Ramos (cell line): Measurements from ENCODE around the gene INHBC.
"Not testable (repeated sequence)": the region's sequence is repeated elsewhere in the genome, so short reads cannot be mapped to it uniquely, and the experiment has no call there.

Experiments
- in situ Hi-C: fragments of 300-500 bp; cut with MboI; formaldehyde crosslinking; loops from one replicate; pipeline ENCODE4 v1.14.3; 2022; ENCODE audit warnings: low sequenced_read_pairs; ENCODE audit not compliant: unreplicated experiment

Gene INHBC

DNA sequence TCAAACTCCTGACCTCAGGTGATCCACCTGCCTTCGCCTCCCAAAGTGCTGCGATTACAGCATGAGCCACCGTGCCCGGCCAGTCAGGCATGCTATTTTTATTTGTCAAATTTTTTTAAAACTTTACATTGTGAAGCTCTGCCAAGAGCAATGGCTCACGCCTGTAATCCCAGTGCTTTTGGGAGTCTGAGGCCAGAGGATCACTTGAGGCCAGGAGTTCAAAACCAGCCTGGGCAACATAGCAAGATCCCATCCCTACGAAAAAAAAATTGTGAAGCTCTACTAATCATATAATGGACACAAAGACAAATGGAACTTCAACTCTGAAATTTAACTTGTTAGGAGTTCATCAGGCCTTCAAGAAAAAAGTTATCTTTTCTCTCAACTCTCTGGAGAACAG lies 5.6 kb upstream of the INHBC start:
- in situ Hi-C loops, result no loop called here

DNA sequence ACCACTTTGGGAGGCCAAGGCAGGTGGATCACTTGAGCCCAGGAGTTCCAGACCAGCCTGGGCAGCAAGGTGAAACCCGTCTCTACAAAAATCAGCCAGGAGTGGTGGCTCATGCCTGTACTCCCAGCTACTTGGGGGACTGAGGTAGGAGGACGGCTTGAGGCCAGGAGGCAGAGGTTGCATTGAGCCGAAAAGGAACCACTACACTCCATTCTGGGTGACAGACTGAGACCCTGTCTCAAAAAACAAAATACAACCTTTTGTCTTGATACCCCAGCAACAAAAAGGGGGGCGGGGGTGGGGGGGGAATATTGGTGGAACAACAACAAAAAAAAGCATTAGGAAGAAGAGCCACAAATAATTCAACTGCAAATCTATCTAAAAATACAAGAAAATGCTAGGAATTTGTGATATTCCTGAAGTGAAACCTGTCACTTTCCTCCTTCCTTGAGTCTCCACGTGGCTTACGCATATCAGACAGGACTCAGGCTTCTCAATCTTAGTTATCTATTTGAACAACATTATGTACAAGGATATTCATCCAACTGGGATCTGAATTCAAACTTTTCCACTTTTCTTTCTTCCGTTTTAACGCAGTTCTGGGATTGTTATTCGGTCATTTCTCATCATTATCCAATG lies 5.0 kb upstream of the INHBC start:
- in situ Hi-C loops, result no loop called here

DNA sequence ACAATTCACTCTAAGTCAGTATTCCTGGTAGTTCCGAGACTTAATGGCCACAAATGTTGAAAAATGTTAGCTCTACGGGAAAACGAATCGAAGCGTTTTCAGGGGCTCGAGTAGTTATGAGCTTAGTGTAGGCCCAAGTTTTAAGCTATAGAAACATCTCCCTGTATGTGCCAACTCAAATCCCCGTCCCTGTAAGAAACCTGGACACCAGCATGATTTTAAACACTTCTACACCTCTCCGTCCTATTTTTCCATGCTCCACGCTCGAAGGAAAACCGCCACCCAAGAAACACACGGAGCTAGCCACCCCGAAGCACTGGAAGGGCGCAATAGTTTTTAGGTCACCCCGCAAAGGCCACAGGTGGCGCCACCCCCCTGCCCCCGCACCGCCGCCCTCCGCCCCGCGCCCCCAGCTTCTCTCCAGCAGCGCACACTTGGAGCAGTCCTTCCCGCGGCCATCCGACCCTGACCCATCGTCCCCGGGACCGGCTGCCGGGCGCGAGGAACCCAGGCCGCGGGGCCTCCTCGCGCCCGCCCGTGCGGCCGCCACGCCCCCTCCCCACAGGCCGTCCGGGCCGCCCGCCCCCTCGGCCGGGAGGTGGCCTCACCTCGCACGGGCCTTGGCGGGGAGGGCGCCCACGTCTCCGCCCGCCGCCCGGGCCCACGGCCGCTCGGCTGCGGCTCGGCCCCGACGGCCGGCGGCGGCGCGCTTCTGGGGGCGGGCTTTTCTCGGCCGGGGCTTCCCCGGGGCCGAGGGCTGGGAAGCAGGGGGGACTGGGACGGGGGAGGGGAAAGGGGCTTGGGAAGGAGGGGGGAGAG lies 4.3 kb upstream of the INHBC start:
- in situ Hi-C loops, result no loop called here

DNA sequence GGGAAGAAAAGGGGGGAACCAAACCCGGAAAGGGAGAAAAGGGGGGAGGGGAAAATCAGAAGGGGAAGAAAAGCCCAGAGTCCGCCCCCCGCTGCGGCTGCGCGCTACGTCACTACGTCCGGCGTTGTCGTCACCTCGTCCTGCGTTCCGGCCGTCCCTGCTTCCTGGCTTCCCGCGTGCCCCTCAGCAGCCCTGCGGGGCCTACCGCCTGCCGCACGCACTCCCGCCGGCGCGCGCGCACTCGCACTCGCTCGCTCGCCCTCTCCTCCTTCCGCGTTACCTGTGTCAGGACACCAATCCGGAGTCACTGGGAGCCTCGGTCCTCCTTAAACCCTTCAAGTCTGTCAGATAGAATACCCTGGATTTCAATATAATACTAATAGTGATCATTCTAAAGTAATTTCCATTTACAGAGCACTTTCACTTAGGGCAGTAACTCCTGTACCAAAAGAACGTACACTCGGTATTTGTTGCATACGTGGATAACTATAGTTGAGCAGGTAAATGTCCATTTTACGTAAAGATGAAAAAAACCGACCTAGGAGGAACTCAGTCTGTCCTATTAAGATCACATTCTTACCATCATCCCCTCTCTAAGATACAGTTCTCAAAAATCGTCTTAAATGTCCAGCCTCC lies 3.5 kb upstream of the INHBC start, which contains the start of gene R3HDM2:
R3HDM2 (minus strand) TSS at position 113 of the 636 bp plus-strand sequence. CDS start 120,615 bp downstream, outside the sequence.
- in situ Hi-C loops, result no loop called here

DNA sequence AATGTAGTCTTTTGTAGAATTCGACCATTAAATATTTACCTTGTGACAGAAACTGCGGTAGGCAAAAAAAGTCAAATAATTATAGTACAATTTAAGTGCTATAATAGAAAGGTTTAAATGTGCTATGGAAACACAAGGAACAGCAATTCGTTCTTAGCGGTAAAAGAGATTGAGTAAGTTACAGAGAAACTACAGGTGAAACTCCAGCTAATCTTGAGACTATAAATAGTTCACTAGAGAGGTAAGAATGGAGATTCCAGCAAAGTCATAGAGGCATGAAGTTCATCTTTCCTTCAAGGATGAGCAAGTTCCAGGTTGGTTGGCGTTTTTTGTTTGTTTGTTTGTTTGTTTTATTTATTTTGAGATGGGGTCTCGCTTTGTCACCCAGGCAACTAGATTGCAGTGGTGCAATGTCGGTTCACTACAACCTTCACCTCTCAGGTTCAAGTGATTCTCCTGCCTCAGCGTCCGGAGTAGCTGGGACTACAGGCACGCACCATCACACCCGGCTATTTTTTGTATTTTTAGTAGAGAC lies 2.9 kb upstream of the INHBC start:
- in situ Hi-C loops, result no loop called here

DNA sequence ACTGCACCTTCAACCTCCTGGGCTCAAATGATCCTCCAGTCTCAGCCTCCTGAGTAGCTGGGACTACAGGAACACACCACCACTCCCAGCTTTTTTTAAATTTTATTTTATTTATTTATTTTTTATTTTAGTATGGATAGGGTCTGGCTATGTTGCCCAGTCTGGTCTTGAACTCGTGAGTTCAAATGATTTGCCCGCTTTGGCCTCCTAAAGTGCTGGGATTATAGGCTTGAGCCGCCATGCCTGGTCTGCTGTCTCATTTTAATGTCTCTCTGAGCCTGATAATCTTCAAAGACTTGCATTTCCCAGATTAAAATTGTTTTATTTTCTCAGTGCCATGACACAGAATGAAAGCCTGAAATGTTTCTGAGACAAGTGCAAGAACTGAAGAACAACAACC lies 1.2 kb upstream of the INHBC start:
- in situ Hi-C loops, result no loop called here

DNA sequence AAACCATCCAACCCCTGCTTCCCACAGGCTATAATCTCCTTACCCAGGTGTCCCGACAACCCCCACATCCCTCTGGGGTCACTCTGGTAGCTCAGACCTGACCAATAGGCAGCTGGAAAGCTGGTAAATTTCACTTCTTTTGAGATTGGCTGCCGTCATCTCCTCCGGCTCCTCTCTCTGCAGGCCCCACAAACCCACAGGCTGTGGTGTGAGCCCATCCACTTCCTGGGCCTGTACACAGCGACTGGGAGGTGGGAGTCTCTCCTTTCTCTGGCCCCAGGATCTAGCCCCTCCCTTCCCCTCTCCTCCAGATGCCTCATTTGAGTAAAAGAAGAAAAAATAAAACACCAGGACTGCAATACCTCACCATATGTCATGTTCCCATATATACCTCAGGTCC lies 709 bp downstream of the INHBC start:
- in situ Hi-C loops, result no loop called here

DNA sequence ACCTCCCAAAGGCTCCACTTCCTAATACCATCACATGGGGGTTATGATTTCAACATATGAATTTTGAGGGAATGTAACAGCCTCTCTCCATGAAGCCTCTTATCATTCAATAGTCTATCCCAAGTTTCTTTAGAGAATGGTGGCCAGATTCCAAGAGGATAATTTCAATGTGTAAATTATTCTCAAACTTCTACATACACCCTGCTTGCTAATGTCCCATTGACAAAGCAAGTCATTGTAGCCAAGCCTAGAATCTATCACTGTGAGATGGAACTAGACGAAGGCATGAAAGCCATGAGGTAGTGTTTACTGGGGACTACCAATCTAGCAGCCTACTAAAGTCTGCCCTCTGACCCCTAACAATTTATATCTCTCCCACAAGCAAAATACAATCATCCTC lies 3.8 kb downstream of the INHBC start:
- in situ Hi-C loops, result no loop called here

DNA sequence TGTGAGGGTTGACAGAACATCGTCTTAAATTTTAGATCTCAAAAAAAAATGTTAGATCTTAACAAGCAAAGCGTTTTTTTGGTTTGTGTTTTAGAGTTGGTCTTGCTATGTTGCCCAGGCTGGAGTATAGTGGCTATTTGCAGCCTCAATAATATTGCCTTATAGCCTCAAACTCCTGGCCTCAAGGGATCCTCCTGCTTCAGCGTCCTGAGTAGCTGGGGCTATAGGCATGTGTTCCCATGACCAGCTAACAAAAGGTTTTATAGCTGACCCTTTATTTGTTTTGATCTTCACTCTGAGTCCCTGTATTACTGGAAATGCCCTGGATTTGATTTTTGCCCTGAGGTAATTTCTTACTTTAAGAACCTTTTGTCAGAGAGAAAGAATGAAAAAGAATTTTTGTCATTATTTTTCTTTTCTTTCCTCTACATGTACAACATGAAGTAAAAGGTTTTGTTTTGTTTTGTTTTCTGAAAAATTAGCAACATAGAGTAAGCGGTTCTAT lies 5.2 kb downstream of the INHBC start:
- in situ Hi-C loops, result no loop called here

DNA sequence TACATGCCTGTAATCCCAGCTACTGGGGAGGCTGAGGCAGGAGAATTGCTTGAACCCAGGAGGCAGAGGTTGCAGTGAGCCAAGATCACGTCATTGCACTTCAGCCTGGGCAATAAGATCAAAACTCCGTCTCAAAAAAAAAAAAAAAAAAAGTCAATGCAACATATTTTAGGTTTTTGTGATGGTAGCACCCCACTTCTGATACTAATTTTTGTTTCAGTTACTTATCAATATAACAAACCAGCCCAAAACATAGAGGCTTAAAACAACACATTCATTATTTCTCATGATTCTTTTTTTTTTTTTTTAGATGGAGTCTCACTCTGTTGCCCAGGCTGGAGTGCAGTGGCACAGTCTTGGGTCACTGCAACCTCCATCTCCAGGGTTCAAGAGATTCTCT lies 6.8 kb downstream of the INHBC start:
- in situ Hi-C loops, result not testable (repeated sequence)

DNA sequence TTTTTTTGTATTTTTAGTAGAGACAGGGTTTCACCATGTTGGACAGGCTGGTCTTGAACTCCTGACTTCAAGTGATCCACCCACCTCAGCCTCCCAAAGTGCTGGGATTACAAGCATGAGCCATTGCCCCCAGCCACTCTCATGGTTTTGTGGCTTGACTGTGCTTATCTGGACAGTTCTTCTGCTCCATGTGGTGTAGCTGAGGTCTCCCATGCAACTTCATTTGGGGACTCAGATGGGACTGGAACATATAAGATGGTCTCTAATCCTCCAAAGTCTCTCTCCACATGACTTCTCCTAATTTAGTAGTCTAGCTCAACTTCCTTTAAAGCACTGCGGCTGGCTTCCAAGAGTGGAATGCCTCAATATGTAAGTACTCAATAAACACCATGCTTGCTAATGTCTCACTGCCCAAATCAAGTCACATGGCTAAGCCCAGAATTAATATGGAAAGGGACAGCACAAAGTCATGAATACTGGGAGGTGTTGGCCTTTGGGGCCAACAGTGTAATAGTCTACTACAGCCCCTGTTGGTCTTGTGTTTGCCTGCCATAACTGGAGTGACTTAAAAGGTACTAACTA lies 7.4 kb downstream of the INHBC start:
- in situ Hi-C loops, result no loop called here

DNA sequence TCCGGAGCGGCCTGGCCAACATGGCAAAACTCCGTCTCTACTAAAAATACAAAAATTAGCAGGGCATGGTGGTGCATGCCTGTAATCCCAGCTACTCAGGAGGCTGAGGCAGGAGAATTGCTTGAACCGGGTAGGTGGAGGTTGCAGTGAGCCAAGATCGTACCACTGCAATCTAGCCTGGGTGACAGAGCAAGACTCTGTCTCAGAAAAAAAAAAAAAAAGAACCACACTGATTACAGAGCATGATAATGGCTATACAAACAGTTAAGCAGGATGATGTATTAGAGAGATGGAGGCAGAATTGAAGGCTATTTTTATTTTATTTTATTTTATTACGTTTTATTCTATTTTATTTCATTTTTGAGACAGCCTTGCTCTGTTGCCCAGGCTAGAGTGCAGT lies 9.8 kb downstream of the INHBC start:
- in situ Hi-C loops, result not testable (repeated sequence)

DNA sequence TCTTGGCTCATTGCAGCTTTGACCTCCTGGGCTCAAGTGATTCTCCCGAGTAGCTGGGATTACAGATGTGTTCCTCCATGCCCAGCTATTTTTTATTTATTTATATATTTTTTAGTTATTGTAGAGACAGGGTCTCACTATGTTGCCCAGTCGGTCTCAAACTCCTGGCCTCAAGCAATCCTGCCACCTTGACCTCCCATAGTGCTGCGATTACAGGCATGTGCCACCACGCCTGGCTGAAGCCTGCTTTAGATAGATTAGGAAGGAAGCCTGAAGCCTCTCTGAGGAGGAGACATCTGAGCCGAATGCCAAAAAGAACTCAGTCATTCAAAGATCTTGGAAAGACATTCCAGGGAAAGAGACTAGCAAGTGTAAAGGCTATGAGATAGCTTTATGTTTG lies 10.2 kb downstream of the INHBC start:
- in situ Hi-C loops, result no loop called here

DNA sequence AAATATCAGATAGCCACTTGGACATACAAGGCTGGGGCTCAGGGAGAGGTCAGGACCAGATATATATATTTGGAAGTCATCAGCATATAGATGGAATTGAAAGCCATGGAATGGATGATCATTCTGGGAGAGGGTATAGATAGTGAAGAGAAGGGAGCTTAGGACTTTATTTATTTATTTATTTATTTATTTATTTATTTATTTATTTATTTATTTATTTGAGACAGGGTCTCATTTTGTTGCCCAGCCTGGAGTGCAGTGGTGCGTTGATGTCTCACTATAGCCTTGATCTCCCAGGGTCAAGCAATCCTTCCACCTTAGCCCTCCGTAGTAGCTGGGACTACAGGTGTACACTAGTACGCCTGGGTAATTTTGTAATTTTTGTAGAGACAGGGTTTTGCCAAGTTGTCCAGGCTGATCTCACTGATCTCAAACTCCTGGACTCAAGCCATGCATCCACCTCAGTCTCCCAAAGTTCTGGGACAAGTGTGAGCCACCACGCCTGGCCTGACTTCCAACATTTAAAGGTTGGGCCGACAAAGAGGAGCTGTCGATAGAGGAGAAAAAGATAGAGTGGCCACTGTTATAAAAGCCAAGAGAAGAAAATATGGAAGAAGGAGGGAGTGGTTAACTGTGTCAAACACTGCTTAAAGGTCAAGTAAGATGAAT lies 11.8 kb downstream of the INHBC start:
- in situ Hi-C loops, result no loop called here

DNA sequence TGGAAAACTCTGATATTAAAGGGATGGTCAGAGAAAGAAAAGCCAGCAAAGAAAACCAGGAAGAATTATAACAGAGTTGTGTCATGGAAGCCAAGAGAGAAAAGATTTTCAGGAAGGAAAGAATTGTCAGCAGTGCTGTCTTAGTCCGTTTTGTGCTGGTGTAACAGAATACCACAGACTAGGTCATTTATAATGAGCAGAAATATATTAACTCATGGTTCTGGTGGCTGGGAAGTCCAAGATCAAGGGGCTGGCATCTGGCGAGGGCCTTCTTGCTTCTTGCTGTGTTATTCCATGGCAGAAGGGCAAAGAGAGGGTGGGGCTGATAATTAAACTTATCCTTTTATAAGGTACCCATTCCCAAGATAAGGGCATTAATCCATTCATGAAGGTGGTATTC lies 14.1 kb downstream of the INHBC start:
- in situ Hi-C loops, result no loop called here

DNA sequence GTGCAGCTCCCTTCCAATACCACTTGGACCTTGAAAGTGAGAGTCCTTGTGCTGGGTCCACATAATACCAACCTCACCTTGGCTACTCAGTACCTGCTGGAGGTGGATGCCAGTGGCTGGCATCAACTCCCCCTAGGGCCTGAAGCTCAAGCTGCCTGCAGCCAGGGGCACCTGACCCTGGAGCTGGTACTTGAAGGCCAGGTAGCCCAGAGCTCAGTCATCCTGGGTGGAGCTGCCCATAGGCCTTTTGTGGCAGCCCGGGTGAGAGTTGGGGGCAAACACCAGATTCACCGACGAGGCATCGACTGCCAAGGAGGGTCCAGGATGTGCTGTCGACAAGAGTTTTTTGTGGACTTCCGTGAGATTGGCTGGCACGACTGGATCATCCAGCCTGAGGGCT lies 14.8 kb downstream of the INHBC start:
- in situ Hi-C loops, result no loop called here

DNA sequence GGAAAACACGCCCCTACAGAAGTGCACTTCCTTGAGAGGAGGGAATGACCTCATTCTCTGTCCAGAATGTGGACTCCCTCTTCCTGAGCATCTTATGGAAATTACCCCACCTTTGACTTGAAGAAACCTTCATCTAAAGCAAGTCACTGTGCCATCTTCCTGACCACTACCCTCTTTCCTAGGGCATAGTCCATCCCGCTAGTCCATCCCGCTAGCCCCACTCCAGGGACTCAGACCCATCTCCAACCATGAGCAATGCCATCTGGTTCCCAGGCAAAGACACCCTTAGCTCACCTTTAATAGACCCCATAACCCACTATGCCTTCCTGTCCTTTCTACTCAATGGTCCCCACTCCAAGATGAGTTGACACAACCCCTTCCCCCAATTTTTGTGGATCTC lies 15.5 kb downstream of the INHBC start:
- in situ Hi-C loops, result loop anchor here (25.0 kb wide), 1 partner anchor 213 kb away; the partner anchor contains the start of gene SHMT2

DNA sequence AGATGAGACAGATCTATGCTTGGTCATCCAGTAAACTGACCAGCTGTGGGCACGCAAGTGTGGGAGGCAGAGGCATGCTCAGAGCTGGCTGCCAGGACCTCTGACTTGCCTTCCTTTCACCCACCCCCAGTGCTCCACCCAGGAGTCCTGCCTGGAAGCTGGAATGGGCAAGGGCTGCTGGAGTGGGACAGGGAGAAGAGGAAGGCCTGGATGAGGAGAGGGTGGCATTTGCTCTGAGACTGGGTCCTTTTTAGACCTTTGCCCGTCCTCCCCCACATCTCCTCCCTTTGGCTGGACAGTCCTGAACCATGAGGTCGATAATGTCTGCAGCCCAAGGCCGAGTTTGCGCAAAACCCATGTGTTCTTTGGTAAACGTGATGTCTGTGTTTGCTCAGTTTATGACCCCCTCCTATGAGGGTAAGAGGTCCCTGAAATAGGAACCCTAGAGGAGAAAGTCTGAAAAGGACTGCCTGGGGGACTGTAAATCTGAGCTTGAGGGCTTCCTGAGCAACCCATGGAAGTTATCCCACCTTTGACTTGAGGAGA lies 16.7 kb downstream of the INHBC start:
- in situ Hi-C loops, result loop anchor here (25.0 kb wide), 1 partner anchor 214 kb away; the partner anchor contains the start of gene SHMT2

DNA sequence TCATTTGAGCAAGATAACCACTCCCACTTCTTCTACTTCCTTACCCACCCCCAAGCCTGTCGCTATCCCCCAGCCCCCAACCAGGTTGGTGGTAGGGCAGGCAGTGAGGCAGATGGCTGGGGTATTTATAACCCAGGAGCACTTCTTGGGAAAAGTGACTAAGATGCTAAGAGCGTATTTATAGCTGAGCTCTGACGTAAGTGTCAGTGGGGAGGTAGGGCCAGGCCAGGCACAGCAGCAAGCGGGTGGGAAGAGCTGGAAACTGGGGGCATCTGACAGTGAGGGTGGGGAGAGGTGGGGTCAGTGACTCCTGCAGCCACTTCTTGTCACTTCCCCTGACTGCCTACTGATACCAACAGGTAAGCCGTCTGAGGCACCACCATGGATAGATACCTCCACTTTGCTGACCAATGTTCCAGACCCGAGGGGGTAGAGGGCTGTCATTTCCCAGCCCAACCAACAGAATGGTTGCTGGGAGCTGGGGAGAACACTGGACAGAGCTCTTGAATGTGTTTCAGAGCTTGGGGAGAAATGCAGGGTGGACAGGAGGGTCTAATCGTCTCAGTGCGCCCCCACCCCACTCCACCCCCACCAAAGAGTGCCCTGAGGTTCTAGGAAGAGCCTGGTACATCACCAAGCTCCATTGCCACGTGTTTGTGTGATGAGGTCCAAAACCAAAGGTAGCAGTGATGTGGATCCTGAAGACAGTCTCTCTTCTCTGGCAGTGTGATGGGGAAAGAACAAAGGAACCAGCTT lies 17.8 kb downstream of the INHBC start:
- in situ Hi-C loops, result loop anchor here (25.0 kb wide), 1 partner anchor 215 kb away; the partner anchor contains the start of gene SHMT2
